ENCODE data around the gene GJE1.

DNA sequence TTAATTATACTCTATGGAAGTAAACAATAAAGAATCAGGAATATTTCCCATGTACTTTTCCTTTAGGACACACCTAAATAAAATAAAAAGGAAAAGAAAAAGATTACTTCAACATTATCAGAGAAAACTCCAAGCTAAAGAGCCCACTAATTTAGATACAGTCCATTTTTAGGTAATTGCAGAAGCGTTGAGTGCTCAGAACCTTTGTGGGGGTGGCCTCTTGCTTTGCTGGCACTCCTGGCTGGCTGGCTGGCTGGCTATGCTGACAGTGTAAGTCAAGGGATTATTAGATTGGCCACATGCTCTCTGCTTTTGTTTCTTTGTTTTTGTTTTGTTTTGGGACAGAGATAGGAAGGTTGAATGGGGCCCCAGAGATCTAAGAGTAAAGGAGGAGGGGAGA, at the start of gene GJE1:
- TF ChIP-seq, protein P1, sequence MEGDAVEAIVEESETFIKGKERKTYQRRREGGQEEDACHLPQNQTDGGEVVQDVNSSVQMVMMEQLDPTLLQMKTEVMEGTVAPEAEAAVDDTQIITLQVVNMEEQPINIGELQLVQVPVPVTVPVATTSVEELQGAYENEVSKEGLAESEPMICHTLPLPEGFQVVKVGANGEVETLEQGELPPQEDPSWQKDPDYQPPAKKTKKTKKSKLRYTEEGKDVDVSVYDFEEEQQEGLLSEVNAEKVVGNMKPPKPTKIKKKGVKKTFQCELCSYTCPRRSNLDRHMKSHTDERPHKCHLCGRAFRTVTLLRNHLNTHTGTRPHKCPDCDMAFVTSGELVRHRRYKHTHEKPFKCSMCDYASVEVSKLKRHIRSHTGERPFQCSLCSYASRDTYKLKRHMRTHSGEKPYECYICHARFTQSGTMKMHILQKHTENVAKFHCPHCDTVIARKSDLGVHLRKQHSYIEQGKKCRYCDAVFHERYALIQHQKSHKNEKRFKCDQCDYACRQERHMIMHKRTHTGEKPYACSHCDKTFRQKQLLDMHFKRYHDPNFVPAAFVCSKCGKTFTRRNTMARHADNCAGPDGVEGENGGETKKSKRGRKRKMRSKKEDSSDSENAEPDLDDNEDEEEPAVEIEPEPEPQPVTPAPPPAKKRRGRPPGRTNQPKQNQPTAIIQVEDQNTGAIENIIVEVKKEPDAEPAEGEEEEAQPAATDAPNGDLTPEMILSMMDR (IDR thresholded peaks at IDR 0.05 in 2 of 3, conservative IDR thresholded peaks at IDR 0.05 in 1 of 3; ENCODE audit: control insufficient read depth in 2 of 3, extremely low read depth in 1 of 3, insufficient read depth in 1 of 3, low read depth in 3 of 3, low read length in 3 of 3) = no peak
- TF ChIP-seq GABPA (IDR thresholded peaks at IDR 0.05; ENCODE audit: low read depth) = no peak
- TF ChIP-seq EGR1 (IDR thresholded peaks at IDR 0.05; ENCODE audit: borderline replicate concordance in 1 of 2, low read depth in 2 of 2, low read length in 2 of 2) = no peak
- no peak for TF ChIP-seq NRF1 (conservative IDR thresholded peaks at IDR 0.05; ENCODE audit: low read depth, low read length)
- TF ChIP-seq CBFB (IDR thresholded peaks at IDR 0.05; ENCODE audit: low read depth) = no peak
- no peak for TF ChIP-seq NFIC (IDR thresholded peaks at IDR 0.05; ENCODE audit: low read depth, low read length)
- no peak for TF ChIP-seq SP1 (IDR thresholded peaks at IDR 0.05; ENCODE audit: low read depth, low read length)
- no peak for TF ChIP-seq RAD21 (IDR thresholded peaks at IDR 0.05; ENCODE audit: insufficient read depth, low read depth, low read length)
- no peak for TF ChIP-seq SREBF2 (IDR thresholded peaks at IDR 0.05; ENCODE audit: low read length)
- no peak for TF ChIP-seq TCF12 (IDR thresholded peaks at IDR 0.05; ENCODE audit: low read depth, low read length)
- TF ChIP-seq TBL1XR1 (IDR thresholded peaks at IDR 0.05; ENCODE audit: low read depth, low read length) = no peak
- TF ChIP-seq, protein P2, sequence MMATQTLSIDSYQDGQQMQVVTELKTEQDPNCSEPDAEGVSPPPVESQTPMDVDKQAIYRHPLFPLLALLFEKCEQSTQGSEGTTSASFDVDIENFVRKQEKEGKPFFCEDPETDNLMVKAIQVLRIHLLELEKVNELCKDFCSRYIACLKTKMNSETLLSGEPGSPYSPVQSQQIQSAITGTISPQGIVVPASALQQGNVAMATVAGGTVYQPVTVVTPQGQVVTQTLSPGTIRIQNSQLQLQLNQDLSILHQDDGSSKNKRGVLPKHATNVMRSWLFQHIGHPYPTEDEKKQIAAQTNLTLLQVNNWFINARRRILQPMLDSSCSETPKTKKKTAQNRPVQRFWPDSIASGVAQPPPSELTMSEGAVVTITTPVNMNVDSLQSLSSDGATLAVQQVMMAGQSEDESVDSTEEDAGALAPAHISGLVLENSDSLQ (IDR thresholded peaks at IDR 0.05) = no peak
